Measurements from ENCODE around the gene CHST1.

The CHST1 gene

GRCh38 chr11:45599161-45599943 is 66.1 kb downstream of the CHST1 start:
- DNase-seq = no peak
